Measurements from ENCODE around the gene ACYP1. TPM values are rescaled to one million over a fixed set of nuclear protein-coding genes. Genes with fewer than 3 reads are reported as not detected.
"Not testable (repeated sequence)": the region's sequence is repeated elsewhere in the genome, so short reads cannot be mapped to it uniquely, and the experiment has no call there.

ACYP1 gene
- total and polyA plus RNA-seq, 9 donors: 13.0 to 24.6 (median 15.5) TPM

DNA sequence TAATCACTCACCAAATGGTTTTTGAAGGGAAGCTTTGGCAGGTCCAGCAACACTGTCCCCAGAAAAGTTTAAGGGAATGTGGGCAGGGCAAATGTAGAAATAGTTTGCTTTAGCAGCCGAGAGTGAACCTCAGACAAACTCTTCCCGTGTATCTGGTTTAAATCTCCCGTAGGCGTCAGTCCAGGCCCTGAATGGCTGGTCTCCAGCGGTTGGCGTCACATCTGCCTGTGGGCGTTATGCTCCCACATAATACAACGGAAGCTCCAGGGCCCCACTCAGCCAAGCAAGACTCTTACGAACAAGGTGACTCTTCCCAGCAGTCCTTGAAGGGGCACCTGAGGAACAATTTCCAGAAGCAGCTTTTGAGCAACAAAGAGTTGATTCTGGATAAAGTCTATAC, 6.6 kb upstream of the ACYP1 start:
- Histone ChIP-seq H3K27me3 (ENCODE audit: control insufficient read depth, insufficient read depth, low read length) (no peaks in the 10 kb centered on the region), H3K9me3 (replicated peaks; ENCODE audit: control insufficient read depth, low read depth, low read length) (no peaks in the 10 kb centered on the region), H3K4me3 (ENCODE audit: low read length) (no peak overlapping the region), H3K27ac (ENCODE audit: low read length) (peak overlapping the region; percentile 96), H3K36me3 (ENCODE audit: control insufficient read depth, insufficient read depth, low read length) (no peaks in the 10 kb centered on the region), H3K4me1 (ENCODE audit: control insufficient read depth, insufficient read depth, low read length) (peaks cover 22% of the 10 kb centered on the region)
- WGBS (ENCODE audit: insufficient coverage): 49% methylated on average over 9 of the region's 9 CpGs
- DNase-seq: peak; percentile 70

DNA sequence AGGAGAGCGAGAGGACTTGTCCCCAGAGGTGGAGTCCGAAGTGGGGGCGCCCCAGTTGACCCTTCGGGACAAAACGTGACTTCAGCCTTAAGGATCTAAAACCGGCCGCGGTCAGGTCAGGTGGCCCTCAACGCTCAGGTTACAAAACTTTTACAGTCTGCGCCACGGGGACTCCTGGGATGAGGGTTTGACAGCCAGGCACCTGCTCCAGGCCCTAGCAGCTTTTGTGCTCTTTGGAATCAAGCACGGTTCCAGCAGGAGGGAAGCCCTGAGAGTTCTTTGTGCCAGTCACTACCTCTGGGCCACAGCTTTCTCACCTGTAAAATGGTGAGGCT, 6.0 kb upstream of the ACYP1 start:
- Histone ChIP-seq H3K27ac (ENCODE audit: low read length) (peak overlapping the region; percentile 96), H3K27me3 (ENCODE audit: control insufficient read depth, insufficient read depth, low read length) (no peaks in the 10 kb centered on the region), H3K9me3 (replicated peaks; ENCODE audit: control insufficient read depth, low read depth, low read length) (no peaks in the 10 kb centered on the region), H3K4me3 (ENCODE audit: low read length) (peak overlapping the region; percentile 67), H3K4me1 (ENCODE audit: control insufficient read depth, insufficient read depth, low read length) (peaks cover 22% of the 10 kb centered on the region), H3K36me3 (ENCODE audit: control insufficient read depth, insufficient read depth, low read length) (no peaks in the 10 kb centered on the region)
- no peak for DNase-seq
- 19% methylated on average over 12 of the region's 12 CpGs for WGBS (ENCODE audit: insufficient coverage)

DNA sequence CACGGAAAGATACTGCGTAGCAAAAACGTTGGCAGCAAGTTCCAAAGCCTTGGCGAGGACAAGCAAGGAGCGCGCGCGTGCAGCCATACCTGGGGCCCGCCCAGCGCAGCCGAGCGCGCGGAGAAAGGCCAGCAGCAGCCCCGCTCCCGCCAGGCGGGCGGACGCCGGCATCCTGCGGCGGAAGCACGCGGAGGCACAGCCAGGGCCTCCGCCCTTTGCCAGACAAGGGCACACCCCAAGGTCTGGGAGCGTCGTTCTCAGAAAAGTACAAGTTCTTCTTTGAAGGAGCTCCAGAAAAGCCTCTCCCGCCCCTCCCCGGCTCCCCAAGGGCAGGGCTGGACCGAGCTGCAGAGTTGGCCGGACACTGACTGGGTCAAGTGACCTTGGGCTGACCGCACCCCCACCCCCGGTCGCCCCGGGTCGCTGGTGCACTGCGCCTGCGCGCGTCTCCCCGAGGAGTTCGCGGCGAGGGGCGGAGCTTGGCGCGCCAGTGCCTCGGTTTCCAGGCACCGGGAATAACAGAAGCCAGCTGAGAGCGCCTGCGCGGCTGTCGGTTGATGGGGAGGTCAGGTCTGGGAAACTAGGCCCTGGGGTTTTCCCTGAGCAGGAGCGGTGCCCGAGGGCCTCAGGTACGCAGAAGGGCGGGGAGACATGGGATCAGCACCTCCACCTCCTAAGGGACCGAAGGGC, 5.4 kb upstream of the ACYP1 start, which contains the start of gene ZC2HC1C:
Gene ZC2HC1C, plus strand, starts transcription at position 521 of the 690 bp plus-strand sequence. CDS start 933 bp downstream, outside the sequence.
- peak within 1 kb of the TSS; percentile 96 for H3K27ac ChIP-seq (ENCODE audit: low read length)
- H3K9me3 ChIP-seq (replicated peaks; ENCODE audit: control insufficient read depth, low read depth, low read length): no peaks in the 10 kb centered on the region
- peak within 1 kb of the TSS; percentile 67 for H3K4me3 ChIP-seq (ENCODE audit: low read length)
- peaks cover 23% of the 10 kb centered on the region for H3K4me1 ChIP-seq (ENCODE audit: control insufficient read depth, insufficient read depth, low read length)
- no peaks in the 10 kb centered on the region for H3K27me3 ChIP-seq (ENCODE audit: control insufficient read depth, insufficient read depth, low read length)
- no peaks in the 10 kb centered on the region for H3K36me3 ChIP-seq (ENCODE audit: control insufficient read depth, insufficient read depth, low read length)
- peak; percentile 96 for DNase-seq
- under 1% methylated on average over 51 of the region's 58 CpGs for WGBS (ENCODE audit: insufficient coverage)

DNA sequence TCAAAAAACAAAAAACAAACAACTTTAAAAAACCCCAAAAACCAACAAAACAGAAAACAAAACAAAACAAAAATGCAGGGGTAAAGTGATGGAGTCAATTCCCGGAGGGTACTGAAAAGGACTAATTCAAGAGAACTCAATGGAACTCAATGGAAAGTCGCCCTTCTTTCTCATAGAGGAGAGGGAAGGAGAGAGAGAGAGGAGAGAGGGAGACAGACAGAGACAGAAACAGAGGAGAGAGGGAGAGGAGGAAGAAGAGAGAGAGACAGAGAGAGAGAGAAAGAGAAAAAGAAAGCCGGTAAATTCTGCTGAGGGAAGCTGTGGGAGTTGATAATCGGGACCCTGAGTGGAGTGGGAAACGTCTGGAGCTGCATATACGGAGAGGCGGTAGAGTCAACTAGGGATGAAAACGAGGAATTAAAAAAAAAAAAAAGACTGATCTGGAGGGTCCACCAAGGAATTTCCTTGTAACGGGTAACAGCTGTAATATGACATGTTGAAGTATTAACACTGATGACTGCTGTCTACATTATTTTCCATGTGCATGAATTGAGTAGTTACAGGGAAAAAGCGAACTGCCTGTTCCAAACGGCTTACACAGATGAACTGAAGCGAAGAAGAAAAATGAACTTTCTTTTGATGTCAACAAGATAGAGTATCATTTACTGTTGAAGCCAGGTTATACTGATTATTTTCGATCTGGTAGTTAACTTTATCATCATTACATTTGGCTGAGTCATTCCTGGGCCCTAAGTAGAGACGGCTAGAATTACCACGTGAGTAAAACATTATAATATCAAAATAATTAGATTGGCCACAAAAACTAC, 4.7 kb upstream of the ACYP1 start:
- no peaks in the 10 kb centered on the region for H3K9me3 ChIP-seq (replicated peaks; ENCODE audit: control insufficient read depth, low read depth, low read length)
- H3K27ac ChIP-seq (ENCODE audit: low read length): peak overlapping the region; percentile 96
- WGBS (ENCODE audit: insufficient coverage): 17% methylated on average over 9 of the region's 15 CpGs
- DNase-seq: peak; percentile 88
- peak overlapping the region; percentile 67 for H3K4me3 ChIP-seq (ENCODE audit: low read length)
- H3K4me1 ChIP-seq (ENCODE audit: control insufficient read depth, insufficient read depth, low read length): peaks cover 26% of the 10 kb centered on the region
- no peaks in the 10 kb centered on the region for H3K27me3 ChIP-seq (ENCODE audit: control insufficient read depth, insufficient read depth, low read length)
- no peaks in the 10 kb centered on the region for H3K36me3 ChIP-seq (ENCODE audit: control insufficient read depth, insufficient read depth, low read length)

DNA sequence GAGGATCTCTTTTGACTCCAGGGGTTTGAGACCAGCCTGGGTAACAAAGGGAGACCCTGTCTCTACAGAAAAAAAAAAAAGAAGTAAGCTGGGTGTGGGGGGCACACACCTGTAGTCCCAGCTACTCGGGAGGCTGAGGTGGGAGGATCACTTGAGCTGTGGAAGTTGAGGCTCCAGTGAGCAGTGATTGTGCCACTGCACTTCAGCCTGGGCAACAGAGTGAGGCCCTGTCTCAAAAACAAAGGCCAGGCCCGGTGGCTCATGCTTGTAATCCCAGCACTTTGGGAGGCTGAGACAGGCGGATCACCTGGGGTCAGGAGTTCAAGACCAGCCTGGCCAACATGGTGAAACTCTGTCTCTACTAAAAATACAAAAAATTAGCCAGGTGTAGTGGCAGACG, 3.9 kb upstream of the ACYP1 start:
- WGBS (ENCODE audit: insufficient coverage): 79% methylated on average over 2 of the region's 4 CpGs
- H3K36me3 ChIP-seq (ENCODE audit: control insufficient read depth, insufficient read depth, low read length); DNase-seq; H3K4me3 ChIP-seq (ENCODE audit: low read length); H3K27ac ChIP-seq (ENCODE audit: low read length); H3K9me3 ChIP-seq (replicated peaks; ENCODE audit: control insufficient read depth, low read depth, low read length); H3K27me3 ChIP-seq (ENCODE audit: control insufficient read depth, insufficient read depth, low read length): not testable (repeated sequence)
- H3K4me1 ChIP-seq (ENCODE audit: control insufficient read depth, insufficient read depth, low read length): peaks cover 29% of the 10 kb centered on the region

DNA sequence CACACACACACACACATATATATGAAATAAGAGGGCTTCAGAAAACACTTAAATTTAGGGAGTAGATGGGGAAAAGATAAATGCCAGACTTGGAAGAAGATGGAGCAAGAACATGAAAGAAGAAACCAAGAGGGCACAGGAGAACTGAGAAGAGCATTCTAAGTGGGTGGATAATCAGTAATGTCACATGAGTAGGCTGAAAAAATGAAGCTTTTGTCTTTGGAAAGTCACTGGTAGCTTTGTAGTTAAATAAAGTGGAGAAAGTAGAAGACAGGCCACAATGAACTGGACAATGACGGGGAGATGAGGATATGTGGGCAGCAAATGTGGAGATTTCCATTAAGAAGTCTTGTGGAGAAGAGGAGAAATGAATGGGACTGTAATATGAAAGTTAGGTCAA, 3.4 kb upstream of the ACYP1 start:
- no peaks in the 10 kb centered on the region for H3K27me3 ChIP-seq (ENCODE audit: control insufficient read depth, insufficient read depth, low read length)
- WGBS (ENCODE audit: insufficient coverage): 88% methylated on average over 1 of the region's 1 CpG
- H3K27ac ChIP-seq (ENCODE audit: low read length): no peak overlapping the region
- no peaks in the 10 kb centered on the region for H3K9me3 ChIP-seq (replicated peaks; ENCODE audit: control insufficient read depth, low read depth, low read length)
- no peak overlapping the region for H3K4me3 ChIP-seq (ENCODE audit: low read length)
- no peak for DNase-seq
- no peaks in the 10 kb centered on the region for H3K36me3 ChIP-seq (ENCODE audit: control insufficient read depth, insufficient read depth, low read length)
- peaks cover 29% of the 10 kb centered on the region for H3K4me1 ChIP-seq (ENCODE audit: control insufficient read depth, insufficient read depth, low read length)

DNA sequence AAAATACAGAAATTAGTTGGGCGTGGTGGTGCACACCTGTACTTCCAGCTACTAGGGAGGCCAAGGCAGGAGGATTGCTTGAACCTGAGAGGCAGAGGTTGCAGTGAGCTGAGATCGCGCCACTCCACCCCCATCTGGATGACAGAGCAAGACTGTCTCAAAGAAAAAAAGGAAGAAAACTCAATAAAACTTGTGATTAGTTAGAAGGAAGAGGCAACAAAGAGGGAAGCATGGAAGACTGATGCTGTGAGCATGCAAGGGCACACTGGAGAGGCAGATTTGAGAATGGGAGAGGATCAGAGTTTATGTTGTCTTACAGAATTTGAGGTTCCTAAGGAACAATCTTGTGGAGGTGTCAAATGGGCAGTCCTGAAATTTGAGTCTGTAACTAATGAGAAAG, 2.9 kb upstream of the ACYP1 start:
- Histone ChIP-seq H3K27ac (ENCODE audit: low read length) (no peak overlapping the region), H3K4me1 (ENCODE audit: control insufficient read depth, insufficient read depth, low read length) (peaks cover 29% of the 10 kb centered on the region), H3K4me3 (ENCODE audit: low read length) (no peak overlapping the region), H3K36me3 (ENCODE audit: control insufficient read depth, insufficient read depth, low read length) (no peaks in the 10 kb centered on the region), H3K27me3 (ENCODE audit: control insufficient read depth, insufficient read depth, low read length) (no peaks in the 10 kb centered on the region), H3K9me3 (replicated peaks; ENCODE audit: control insufficient read depth, low read depth, low read length) (no peaks in the 10 kb centered on the region)
- no CpG with 5 or more reads among the region's 3 CpGs for WGBS (ENCODE audit: insufficient coverage)
- no peak for DNase-seq

DNA sequence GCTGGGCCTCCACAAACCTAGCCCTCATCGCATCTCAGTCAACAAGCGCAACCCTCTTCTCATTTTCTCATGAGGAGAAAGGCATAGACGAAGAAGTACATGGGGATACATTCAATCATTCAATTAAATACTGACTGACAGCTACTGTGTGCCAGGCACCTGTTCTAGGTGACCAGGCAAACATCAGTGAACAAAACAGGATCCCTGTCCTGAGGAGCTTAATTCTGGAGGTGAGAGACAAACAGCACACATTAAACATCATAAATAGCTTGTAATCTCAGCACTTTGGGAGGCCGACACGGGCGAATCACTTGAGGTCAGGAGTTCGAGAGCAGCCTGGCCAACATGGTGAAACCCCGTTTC, 362 bp upstream of the ACYP1 start:
- Histone ChIP-seq H3K27me3 (ENCODE audit: control insufficient read depth, insufficient read depth, low read length) (no peaks in the 10 kb centered on the region), H3K4me3 (ENCODE audit: low read length) (peak overlapping the region; percentile 96), H3K4me1 (ENCODE audit: control insufficient read depth, insufficient read depth, low read length) (peaks cover 16% of the 10 kb centered on the region), H3K27ac (ENCODE audit: low read length) (peak overlapping the region; percentile 80), H3K9me3 (replicated peaks; ENCODE audit: control insufficient read depth, low read depth, low read length) (no peaks in the 10 kb centered on the region), H3K36me3 (ENCODE audit: control insufficient read depth, insufficient read depth, low read length) (no peaks in the 10 kb centered on the region)
- WGBS (ENCODE audit: insufficient coverage): no CpG with 5 or more reads among the region's 8 CpGs
- DNase-seq: no peak

DNA sequence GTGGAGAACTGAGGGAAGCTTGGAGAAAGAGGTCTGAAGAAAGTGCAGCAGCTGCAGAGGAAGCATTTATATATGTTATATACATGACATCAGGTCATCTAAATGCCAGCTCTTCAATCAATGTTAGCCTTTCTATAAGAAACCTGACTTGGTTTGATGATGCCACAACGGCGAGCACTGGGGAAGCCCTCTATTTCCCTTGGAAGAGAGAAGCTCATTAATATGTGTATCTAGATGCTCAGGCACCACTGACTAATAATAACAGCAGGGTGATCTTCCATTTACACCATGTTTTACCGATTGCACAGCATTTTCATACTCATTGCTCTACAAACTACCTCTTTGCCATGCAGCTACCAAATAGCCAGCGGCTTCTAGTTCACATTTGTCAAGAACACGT, 811 bp downstream of the ACYP1 start:
- H3K27me3 ChIP-seq (ENCODE audit: control insufficient read depth, insufficient read depth, low read length): no peaks in the 10 kb centered on the region
- no peaks in the 10 kb centered on the region for H3K9me3 ChIP-seq (replicated peaks; ENCODE audit: control insufficient read depth, low read depth, low read length)
- peak overlapping the region; percentile 96 for H3K4me3 ChIP-seq (ENCODE audit: low read length)
- H3K27ac ChIP-seq (ENCODE audit: low read length): no peak overlapping the region
- no peak for DNase-seq
- H3K36me3 ChIP-seq (ENCODE audit: control insufficient read depth, insufficient read depth, low read length): no peaks in the 10 kb centered on the region
- WGBS (ENCODE audit: insufficient coverage): 28% methylated on average over 3 of the region's 5 CpGs
- H3K4me1 ChIP-seq (ENCODE audit: control insufficient read depth, insufficient read depth, low read length): peaks cover 11% of the 10 kb centered on the region

DNA sequence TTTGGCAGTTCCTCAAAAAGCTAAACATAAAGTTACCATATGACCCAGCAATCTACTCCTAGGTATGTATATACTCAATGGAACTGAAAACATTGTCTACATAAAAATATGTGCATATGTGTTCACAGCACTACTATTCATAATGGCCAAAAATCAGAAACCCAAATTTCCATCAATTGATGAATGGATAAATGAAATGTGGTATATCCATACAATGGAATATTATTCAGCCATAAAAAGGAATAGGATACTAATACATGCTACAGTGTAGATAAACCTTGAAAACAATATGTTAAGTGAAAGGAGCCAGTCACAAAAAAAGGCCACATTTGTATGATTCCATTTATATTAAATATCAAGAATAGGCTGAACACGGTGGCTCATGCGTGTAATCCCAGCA, 3.4 kb downstream of the ACYP1 start:
- no peaks in the 10 kb centered on the region for H3K9me3 ChIP-seq (replicated peaks; ENCODE audit: control insufficient read depth, low read depth, low read length)
- no peaks in the 10 kb centered on the region for H3K36me3 ChIP-seq (ENCODE audit: control insufficient read depth, insufficient read depth, low read length)
- WGBS (ENCODE audit: insufficient coverage): no CpG with 5 or more reads among the region's 2 CpGs
- H3K4me1 ChIP-seq (ENCODE audit: control insufficient read depth, insufficient read depth, low read length): peaks cover 7% of the 10 kb centered on the region
- H3K27me3 ChIP-seq (ENCODE audit: control insufficient read depth, insufficient read depth, low read length): no peaks in the 10 kb centered on the region
- H3K4me3 ChIP-seq (ENCODE audit: low read length): no peak overlapping the region
- no peak for DNase-seq
- no peak overlapping the region for H3K27ac ChIP-seq (ENCODE audit: low read length)
